ENCODE results near the gene HRH3. TPM values are rescaled to one million over a fixed set of nuclear protein-coding genes. Genes with fewer than 3 reads are reported as not detected.

Gene HRH3
- total RNA-seq, 1 donor from 2014 or later: not detected

GRCh38 chr20:62206388-62206775 is 13.7 kb downstream of the HRH3 start:
- no peak for DNase-seq (ENCODE audit: low spot score)
- H3K9me3 Mint-ChIP-seq (ENCODE audit: unreplicated experiment): no peaks in the 10 kb centered on the region
- H3K27me3 Mint-ChIP-seq (ENCODE audit: unreplicated experiment): peaks cover 11% of the 10 kb centered on the region
- no peak for TF ChIP-seq CTCF (IDR thresholded peaks at IDR 0.05; ENCODE audit: unreplicated experiment)
- no peak overlapping the region for H3K4me3 Mint-ChIP-seq (ENCODE audit: unreplicated experiment)
- no peak overlapping the region for H3K27ac Mint-ChIP-seq (ENCODE audit: unreplicated experiment)
- H3K36me3 Mint-ChIP-seq (ENCODE audit: low read depth, unreplicated experiment): peaks cover 6% of the 10 kb centered on the region
- peaks cover 14% of the 10 kb centered on the region for H3K4me1 Mint-ChIP-seq (ENCODE audit: unreplicated experiment)

- H3K4me3 Mint-ChIP-seq (ENCODE audit: unreplicated experiment): no peak overlapping the region
- no peak for TF ChIP-seq CTCF (IDR thresholded peaks at IDR 0.05; ENCODE audit: unreplicated experiment)
- no peak overlapping the region for H3K27ac Mint-ChIP-seq (ENCODE audit: unreplicated experiment)
- no peaks in the 10 kb centered on the region for H3K9me3 Mint-ChIP-seq (ENCODE audit: unreplicated experiment)
- no peak for DNase-seq (ENCODE audit: low spot score)
- H3K36me3 Mint-ChIP-seq (ENCODE audit: low read depth, unreplicated experiment): peaks cover 6% of the 10 kb centered on the region
- H3K4me1 Mint-ChIP-seq (ENCODE audit: unreplicated experiment): peaks cover 14% of the 10 kb centered on the region
- H3K27me3 Mint-ChIP-seq (ENCODE audit: unreplicated experiment): peaks cover 11% of the 10 kb centered on the region
These were observed 14.3 kb downstream of the HRH3 start for GRCh38 chr20:62205618-62206387.

GRCh38 chr20:62203378-62204030 is 16.6 kb downstream of the HRH3 start:
- H3K4me1 Mint-ChIP-seq (ENCODE audit: unreplicated experiment): peaks cover 14% of the 10 kb centered on the region
- peaks cover 22% of the 10 kb centered on the region for H3K36me3 Mint-ChIP-seq (ENCODE audit: low read depth, unreplicated experiment)
- TF ChIP-seq CTCF (IDR thresholded peaks at IDR 0.05; ENCODE audit: unreplicated experiment): no peak
- H3K27me3 Mint-ChIP-seq (ENCODE audit: unreplicated experiment): peaks cover 8% of the 10 kb centered on the region
- H3K9me3 Mint-ChIP-seq (ENCODE audit: unreplicated experiment): no peaks in the 10 kb centered on the region
- H3K27ac Mint-ChIP-seq (ENCODE audit: unreplicated experiment): peak overlapping the region; percentile 79
- no peak for DNase-seq (ENCODE audit: low spot score)
- H3K4me3 Mint-ChIP-seq (ENCODE audit: unreplicated experiment): peak overlapping the region; percentile 81

- no peak for TF ChIP-seq CTCF (IDR thresholded peaks at IDR 0.05; ENCODE audit: unreplicated experiment)
- DNase-seq (ENCODE audit: low spot score): no peak
- peaks cover 14% of the 10 kb centered on the region for H3K4me1 Mint-ChIP-seq (ENCODE audit: unreplicated experiment)
- H3K36me3 Mint-ChIP-seq (ENCODE audit: low read depth, unreplicated experiment): peaks cover 23% of the 10 kb centered on the region
- H3K27me3 Mint-ChIP-seq (ENCODE audit: unreplicated experiment): peaks cover 8% of the 10 kb centered on the region
- H3K4me3 Mint-ChIP-seq (ENCODE audit: unreplicated experiment): peak overlapping the region; percentile 81
- no peaks in the 10 kb centered on the region for H3K9me3 Mint-ChIP-seq (ENCODE audit: unreplicated experiment)
- peak overlapping the region; percentile 79 for H3K27ac Mint-ChIP-seq (ENCODE audit: unreplicated experiment)
These were observed 17.3 kb downstream of the HRH3 start for GRCh38 chr20:62202676-62203377.
